Non-pigmented ciliary epithelial cell (primary cell): ENCODE results near the gene ASB2.

Experiments used
- DNase-seq: peaks from one replicate; pipeline ENCODE4 v3.0.0-alpha.2; 2010; ENCODE audit warnings: low read depth

Gene ASB2

GRCh38 chr14:93946541-93947090 is 29.8 kb downstream of the ASB2 start:
- DNase-seq: no peak

GRCh38 chr14:93946104-93946503 is 30.3 kb downstream of the ASB2 start:
- no peak for DNase-seq

- DNase-seq: no peak
Observed at GRCh38 chr14:93945070-93945399, 31.3 kb downstream of the ASB2 start.

- no peak for DNase-seq
Observed at GRCh38 chr14:93944348-93945069, 31.9 kb downstream of the ASB2 start.

- no peak for DNase-seq
Observed at GRCh38 chr14:93943930-93944329, 32.4 kb downstream of the ASB2 start.

- DNase-seq: no peak
Observed at GRCh38 chr14:93943052-93943451, 33.3 kb downstream of the ASB2 start.

- DNase-seq: no peak
Observed at GRCh38 chr14:93941293-93941910, 35.0 kb downstream of the ASB2 start.

GRCh38 chr14:93940437-93940836 is 35.9 kb downstream of the ASB2 start:
- no peak for DNase-seq

- DNase-seq: no peak
Observed at GRCh38 chr14:93939304-93940229, 36.8 kb downstream of the ASB2 start.

GRCh38 chr14:93938751-93939303 is 37.5 kb downstream of the ASB2 start:
- no peak for DNase-seq

- no peak for DNase-seq
Observed at GRCh38 chr14:93937519-93937918, 38.9 kb downstream of the ASB2 start.

GRCh38 chr14:93936926-93937325 is 39.4 kb downstream of the ASB2 start:
- DNase-seq: no peak

GRCh38 chr14:93936245-93936644 is 40.1 kb downstream of the ASB2 start:
- no peak for DNase-seq

- DNase-seq: no peak
Observed at GRCh38 chr14:93935213-93935612, 41.2 kb downstream of the ASB2 start.

- no peak for DNase-seq
Observed at GRCh38 chr14:93932642-93933041, 43.7 kb downstream of the ASB2 start.

- DNase-seq: no peak
Observed at GRCh38 chr14:93930989-93931307, 45.4 kb downstream of the ASB2 start.

- no peak for DNase-seq
Observed at GRCh38 chr14:93930296-93930988, 45.9 kb downstream of the ASB2 start.

GRCh38 chr14:93929657-93930056 is 46.7 kb downstream of the ASB2 start:
- no peak for DNase-seq

- DNase-seq: no peak
Observed at GRCh38 chr14:93929048-93929535, 47.3 kb downstream of the ASB2 start.

- DNase-seq: no peak
Observed at GRCh38 chr14:93928184-93929047, 48.0 kb downstream of the ASB2 start.

- no peak for DNase-seq
Observed at GRCh38 chr14:93927800-93928145, 48.6 kb downstream of the ASB2 start.
